WTC11 (cell line): ENCODE measurements around the gene NAA11. TPM values are rescaled to one million over a fixed set of nuclear protein-coding genes. Genes with fewer than 3 reads are reported as not detected.

Source experiments
- ATAC-seq: fragments of 200-7000 bp; cut with Tn5 transposase; 2 replicates; pipeline ENCODE4 v1.10.0; 2021; ENCODE audit warnings: mild to moderate bottlenecking, moderate library complexity
- CTCF ChIA-PET: fragments of 300-600 bp; sonication (Branson Sonifier 250); formaldehyde crosslinking; loops from one replicate; lab custom pipeline; 2021; ENCODE audit warnings: antibody characterized with exemption; lab: Charles Lee
- POLR2A ChIA-PET: fragments of 350-600 bp; sonication (Branson Sonifier 250); formaldehyde crosslinking; loops from one replicate; lab custom pipeline; 2021; ENCODE audit warnings: antibody characterized with exemption; lab: Charles Lee
- DNase-seq: peaks from one replicate; pipeline ENCODE4 v3.0.0; 2021; ENCODE audit warnings: low spot score
- H3K27ac Mint-ChIP-seq: 2 replicates; pipeline ENCODE4 v1.8.0; 2021; ENCODE audit warnings: mixed read lengths
- H3K27me3 Mint-ChIP-seq: 2 replicates; pipeline ENCODE4 v1.8.0; 2021; ENCODE audit warnings: low read depth, mild to moderate bottlenecking, moderate library complexity, mixed read lengths
- H3K36me3 Mint-ChIP-seq: 2 replicates; pipeline ENCODE4 v1.8.0; 2021; ENCODE audit warnings: mixed read lengths
- H3K4me1 Mint-ChIP-seq: 2 replicates; pipeline ENCODE4 v1.8.0; 2022; ENCODE audit warnings: mixed read lengths
- H3K4me3 Mint-ChIP-seq: 2 replicates; pipeline ENCODE4 v1.8.0; 2021; ENCODE audit warnings: mild to moderate bottlenecking, moderate library complexity, mixed read lengths
- H3K9me3 Mint-ChIP-seq: 2 replicates; pipeline ENCODE4 v1.8.0; 2021; ENCODE audit warnings: mixed read lengths
- ATF1 ChIP-seq: sonication (generic); formaldehyde crosslinking; IDR thresholded peaks from 2 replicates; pipeline ENCODE4 v1.8.1; 2023; ENCODE audit warnings: mild to moderate bottlenecking, moderate library complexity, missing genetic modification reagents
- CBFB ChIP-seq: sonication (generic); formaldehyde crosslinking; IDR thresholded peaks from 2 replicates; pipeline ENCODE4 v1.8.1; 2022; ENCODE audit warnings: mild to moderate bottlenecking, low read depth, missing genetic modification reagents
- EMX1 ChIP-seq: fragments of 250-450 bp; sonication (Bioruptor Pico); IDR thresholded peaks from 2 replicates; pipeline ENCODE4 v1.8.0; 2021; ENCODE audit warnings: mild to moderate bottlenecking
- FOXJ3 ChIP-seq: sonication (generic); formaldehyde crosslinking; IDR thresholded peaks from 2 replicates; pipeline ENCODE4 v1.9.0; 2021; ENCODE audit warnings: missing genetic modification reagents, mild to moderate bottlenecking, borderline replicate concordance
- MXD4 ChIP-seq: fragments of 250-450 bp; sonication (Bioruptor Pico); IDR thresholded peaks from 2 replicates; pipeline ENCODE4 v1.8.0; 2021; ENCODE audit warnings: mild to moderate bottlenecking, moderate library complexity, borderline replicate concordance
- MYBL2 ChIP-seq: sonication (generic); formaldehyde crosslinking; IDR thresholded peaks from 2 replicates; pipeline ENCODE4 v1.8.1; 2023; ENCODE audit warnings: mild to moderate bottlenecking, moderate library complexity, missing genetic modification reagents
- NR2C2 ChIP-seq: sonication (generic); formaldehyde crosslinking; IDR thresholded peaks from 2 replicates; pipeline ENCODE4 v1.8.0; 2022; ENCODE audit warnings: mild to moderate bottlenecking, missing genetic modification reagents
- RORB ChIP-seq: fragments of 250-450 bp; sonication (Bioruptor Pico); IDR thresholded peaks from 2 replicates; pipeline ENCODE4 v1.9.0; 2021; ENCODE audit warnings: mild to moderate bottlenecking
- SMAD4 ChIP-seq: sonication (generic); formaldehyde crosslinking; IDR thresholded peaks from 2 replicates; pipeline ENCODE4 v1.8.0; 2022; ENCODE audit warnings: mild to moderate bottlenecking, missing genetic modification reagents
- TEAD1 ChIP-seq: sonication (generic); formaldehyde crosslinking; IDR thresholded peaks from 2 replicates; pipeline ENCODE4 v1.8.0; 2022; ENCODE audit warnings: mild to moderate bottlenecking, missing genetic modification reagents
- ZNF138 ChIP-seq: sonication (generic); formaldehyde crosslinking; conservative IDR thresholded peaks from 2 replicates; pipeline ENCODE4 v1.8.1; 2022; ENCODE audit warnings: mild to moderate bottlenecking, moderate library complexity, missing genetic modification reagents
- ZNF263 ChIP-seq: sonication (generic); formaldehyde crosslinking; IDR thresholded peaks from 2 replicates; pipeline ENCODE4 v1.8.1; 2022; ENCODE audit warnings: low read depth, mild to moderate bottlenecking, moderate library complexity, missing genetic modification reagents
- total RNA-seq: library from RNA; stranded (reverse); gene quantifications from 3 replicates; pipeline ENCODE4 v1.2.3, GENCODE V29; 2021
- TF ChIP-seq, protein P1 (sequence below): fragments of 250-450 bp; sonication (Bioruptor Pico); IDR thresholded peaks from 2 replicates; pipeline ENCODE4 v1.9.0; 2021; ENCODE audit warnings: mild to moderate bottlenecking
- TF ChIP-seq, protein P2 (sequence below): sonication (generic); formaldehyde crosslinking; IDR thresholded peaks from 2 replicates; pipeline ENCODE4 v1.8.1; 2022; ENCODE audit warnings: low read depth, missing genetic modification reagents, borderline replicate concordance
- TF ChIP-seq, protein P3 (sequence below): fragments of 250-450 bp; sonication (Bioruptor Pico); IDR thresholded peaks from 2 replicates; pipeline ENCODE4 v1.9.0; 2021; ENCODE audit warnings: mild to moderate bottlenecking
- TF ChIP-seq, protein P4 (sequence below): fragments of 250-450 bp; sonication (Bioruptor Pico); IDR thresholded peaks from 2 replicates; pipeline ENCODE4 v2.1.2; 2022; ENCODE audit warnings: mild to moderate bottlenecking, moderate library complexity
- TF ChIP-seq, protein P5 (sequence below): fragments of 250-450 bp; sonication (Bioruptor Pico); IDR thresholded peaks from 2 replicates; pipeline ENCODE4 v1.9.0; 2021; ENCODE audit warnings: mild to moderate bottlenecking, borderline replicate concordance
- TF ChIP-seq, protein P6 (sequence below): sonication (generic); formaldehyde crosslinking; IDR thresholded peaks from 2 replicates; pipeline ENCODE4 v1.8.0; 2022; ENCODE audit warnings: mild to moderate bottlenecking, missing genetic modification reagents
- TF ChIP-seq, protein P7 (sequence below): sonication (generic); formaldehyde crosslinking; IDR thresholded peaks from 2 replicates; pipeline ENCODE4 v1.8.0; 2023; ENCODE audit warnings: missing genetic modification reagents

NAA11 gene
- total RNA-seq, 1 experiment from 2014 or later = not detected

DNA sequence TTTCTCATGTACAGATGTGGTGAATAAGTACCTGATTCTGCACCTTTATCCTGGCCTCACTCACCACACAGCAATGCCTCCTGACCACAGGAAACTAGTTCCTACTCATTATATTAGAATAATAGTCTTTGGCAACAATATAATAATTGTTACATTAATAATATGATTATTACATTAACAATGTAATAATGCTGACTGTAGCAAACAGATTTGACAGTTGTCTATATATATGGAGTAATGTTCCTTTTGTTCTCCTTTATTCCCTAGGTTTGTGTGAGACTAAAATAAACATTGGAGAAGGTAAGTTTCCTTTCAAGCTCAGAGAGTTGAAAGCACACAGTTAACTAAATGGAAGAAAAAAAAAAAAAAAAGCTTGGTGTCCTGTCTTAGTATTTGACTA, 40.6 kb upstream of the NAA11 start:
- ATAC-seq = no peak
- Mint-ChIP-seq H3K36me3 (no peaks in the 10 kb centered on the region), H3K4me1 (peaks cover 6% of the 10 kb centered on the region), H3K27ac (no peak overlapping the region), H3K27me3 (no peaks in the 10 kb centered on the region), H3K9me3 (0 out of 2 replicates have a peak, but pooled peaks cover 5% of the 10 kb centered on the region), H3K4me3 (no peak overlapping the region)
- TF ChIP-seq, protein P1, sequence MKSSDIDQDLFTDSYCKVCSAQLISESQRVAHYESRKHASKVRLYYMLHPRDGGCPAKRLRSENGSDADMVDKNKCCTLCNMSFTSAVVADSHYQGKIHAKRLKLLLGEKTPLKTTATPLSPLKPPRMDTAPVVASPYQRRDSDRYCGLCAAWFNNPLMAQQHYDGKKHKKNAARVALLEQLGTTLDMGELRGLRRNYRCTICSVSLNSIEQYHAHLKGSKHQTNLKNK = no peak
- TF ChIP-seq, protein P2, sequence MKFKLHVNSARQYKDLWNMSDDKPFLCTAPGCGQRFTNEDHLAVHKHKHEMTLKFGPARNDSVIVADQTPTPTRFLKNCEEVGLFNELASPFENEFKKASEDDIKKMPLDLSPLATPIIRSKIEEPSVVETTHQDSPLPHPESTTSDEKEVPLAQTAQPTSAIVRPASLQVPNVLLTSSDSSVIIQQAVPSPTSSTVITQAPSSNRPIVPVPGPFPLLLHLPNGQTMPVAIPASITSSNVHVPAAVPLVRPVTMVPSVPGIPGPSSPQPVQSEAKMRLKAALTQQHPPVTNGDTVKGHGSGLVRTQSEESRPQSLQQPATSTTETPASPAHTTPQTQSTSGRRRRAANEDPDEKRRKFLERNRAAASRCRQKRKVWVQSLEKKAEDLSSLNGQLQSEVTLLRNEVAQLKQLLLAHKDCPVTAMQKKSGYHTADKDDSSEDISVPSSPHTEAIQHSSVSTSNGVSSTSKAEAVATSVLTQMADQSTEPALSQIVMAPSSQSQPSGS (CRISPR knock-in tag) = no peak
- no peak for TF ChIP-seq MYBL2 (CRISPR knock-in tag)
- no peak for TF ChIP-seq NR2C2 (CRISPR knock-in tag)
- no peak for TF ChIP-seq RORB (CRISPR knock-in tag)
- ChIA-PET CTCF (no interaction called here), POLR2A (no interaction called here)
- no peak for DNase-seq

DNA sequence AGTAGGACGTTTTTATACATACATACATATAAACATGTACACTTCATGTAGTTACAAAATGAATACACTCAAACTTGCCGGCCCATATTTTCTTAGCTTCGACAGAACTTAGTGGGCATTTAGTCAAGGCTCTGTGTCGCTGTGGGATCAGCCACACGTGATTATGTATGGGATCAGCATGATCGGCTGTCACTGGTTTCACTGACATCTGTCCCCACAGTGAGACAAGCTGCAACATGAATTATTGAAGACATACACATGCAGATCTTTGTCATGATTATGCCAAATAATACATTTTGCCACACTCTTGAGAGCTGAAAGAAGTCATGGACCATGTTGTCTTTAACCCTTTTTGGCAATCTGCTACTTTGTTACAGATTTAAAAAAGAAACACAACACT, 38.2 kb upstream of the NAA11 start:
- CTCF ChIA-PET = no interaction called here

DNA sequence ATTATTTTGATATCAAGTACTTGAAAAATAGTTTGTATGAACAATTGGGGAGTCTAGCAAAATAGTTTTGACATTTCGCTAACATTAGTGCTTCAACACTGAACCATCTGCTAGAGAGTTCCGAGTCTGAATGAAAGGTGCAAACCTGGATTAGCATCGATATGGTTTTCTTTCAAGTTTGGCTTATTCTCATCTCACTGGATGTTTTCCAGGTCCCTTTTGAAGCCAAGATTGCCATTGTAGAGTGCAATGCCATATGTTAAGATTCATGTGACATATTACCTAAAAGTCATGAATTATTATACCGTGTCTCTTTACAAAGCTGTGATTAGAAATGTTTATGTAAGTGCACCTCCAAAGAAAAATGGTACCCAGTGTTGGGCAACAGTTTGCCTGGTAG, 36.8 kb upstream of the NAA11 start:
- no peak for ATAC-seq
- Mint-ChIP-seq H3K27ac (no peak overlapping the region), H3K36me3 (no peaks in the 10 kb centered on the region), H3K4me3 (no peak overlapping the region), H3K9me3 (no peaks in the 10 kb centered on the region), H3K4me1 (peaks cover 6% of the 10 kb centered on the region), H3K27me3 (no peaks in the 10 kb centered on the region)
- CTCF ChIA-PET = no interaction called here
- POLR2A ChIA-PET = no interaction called here
- no peak for DNase-seq
- TF ChIP-seq NR2C2 (CRISPR knock-in tag) (no peak), ZNF138 (CRISPR knock-in tag) (no peak), EMX1 (CRISPR knock-in tag) (no peak), MXD4 (CRISPR knock-in tag) (no peak), TEAD1 (no peak), SMAD4 (CRISPR knock-in tag) (no peak), FOXJ3 (CRISPR knock-in tag) (no peak), CBFB (CRISPR knock-in tag) (no peak)
- TF ChIP-seq, protein P3, sequence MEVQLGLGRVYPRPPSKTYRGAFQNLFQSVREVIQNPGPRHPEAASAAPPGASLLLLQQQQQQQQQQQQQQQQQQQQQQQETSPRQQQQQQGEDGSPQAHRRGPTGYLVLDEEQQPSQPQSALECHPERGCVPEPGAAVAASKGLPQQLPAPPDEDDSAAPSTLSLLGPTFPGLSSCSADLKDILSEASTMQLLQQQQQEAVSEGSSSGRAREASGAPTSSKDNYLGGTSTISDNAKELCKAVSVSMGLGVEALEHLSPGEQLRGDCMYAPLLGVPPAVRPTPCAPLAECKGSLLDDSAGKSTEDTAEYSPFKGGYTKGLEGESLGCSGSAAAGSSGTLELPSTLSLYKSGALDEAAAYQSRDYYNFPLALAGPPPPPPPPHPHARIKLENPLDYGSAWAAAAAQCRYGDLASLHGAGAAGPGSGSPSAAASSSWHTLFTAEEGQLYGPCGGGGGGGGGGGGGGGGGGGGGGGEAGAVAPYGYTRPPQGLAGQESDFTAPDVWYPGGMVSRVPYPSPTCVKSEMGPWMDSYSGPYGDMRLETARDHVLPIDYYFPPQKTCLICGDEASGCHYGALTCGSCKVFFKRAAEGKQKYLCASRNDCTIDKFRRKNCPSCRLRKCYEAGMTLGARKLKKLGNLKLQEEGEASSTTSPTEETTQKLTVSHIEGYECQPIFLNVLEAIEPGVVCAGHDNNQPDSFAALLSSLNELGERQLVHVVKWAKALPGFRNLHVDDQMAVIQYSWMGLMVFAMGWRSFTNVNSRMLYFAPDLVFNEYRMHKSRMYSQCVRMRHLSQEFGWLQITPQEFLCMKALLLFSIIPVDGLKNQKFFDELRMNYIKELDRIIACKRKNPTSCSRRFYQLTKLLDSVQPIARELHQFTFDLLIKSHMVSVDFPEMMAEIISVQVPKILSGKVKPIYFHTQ (CRISPR knock-in tag) = no peak
- TF ChIP-seq, protein P4, sequence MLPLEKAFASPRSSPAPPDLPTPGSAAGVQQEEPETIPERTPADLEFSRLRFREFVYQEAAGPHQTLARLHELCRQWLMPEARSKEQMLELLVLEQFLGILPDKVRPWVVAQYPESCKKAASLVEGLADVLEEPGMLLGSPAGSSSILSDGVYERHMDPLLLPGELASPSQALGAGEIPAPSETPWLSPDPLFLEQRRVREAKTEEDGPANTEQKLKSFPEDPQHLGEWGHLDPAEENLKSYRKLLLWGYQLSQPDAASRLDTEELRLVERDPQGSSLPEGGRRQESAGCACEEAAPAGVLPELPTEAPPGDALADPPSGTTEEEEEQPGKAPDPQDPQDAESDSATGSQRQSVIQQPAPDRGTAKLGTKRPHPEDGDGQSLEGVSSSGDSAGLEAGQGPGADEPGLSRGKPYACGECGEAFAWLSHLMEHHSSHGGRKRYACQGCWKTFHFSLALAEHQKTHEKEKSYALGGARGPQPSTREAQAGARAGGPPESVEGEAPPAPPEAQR (CRISPR knock-in tag) = no peak
- TF ChIP-seq, protein P5, sequence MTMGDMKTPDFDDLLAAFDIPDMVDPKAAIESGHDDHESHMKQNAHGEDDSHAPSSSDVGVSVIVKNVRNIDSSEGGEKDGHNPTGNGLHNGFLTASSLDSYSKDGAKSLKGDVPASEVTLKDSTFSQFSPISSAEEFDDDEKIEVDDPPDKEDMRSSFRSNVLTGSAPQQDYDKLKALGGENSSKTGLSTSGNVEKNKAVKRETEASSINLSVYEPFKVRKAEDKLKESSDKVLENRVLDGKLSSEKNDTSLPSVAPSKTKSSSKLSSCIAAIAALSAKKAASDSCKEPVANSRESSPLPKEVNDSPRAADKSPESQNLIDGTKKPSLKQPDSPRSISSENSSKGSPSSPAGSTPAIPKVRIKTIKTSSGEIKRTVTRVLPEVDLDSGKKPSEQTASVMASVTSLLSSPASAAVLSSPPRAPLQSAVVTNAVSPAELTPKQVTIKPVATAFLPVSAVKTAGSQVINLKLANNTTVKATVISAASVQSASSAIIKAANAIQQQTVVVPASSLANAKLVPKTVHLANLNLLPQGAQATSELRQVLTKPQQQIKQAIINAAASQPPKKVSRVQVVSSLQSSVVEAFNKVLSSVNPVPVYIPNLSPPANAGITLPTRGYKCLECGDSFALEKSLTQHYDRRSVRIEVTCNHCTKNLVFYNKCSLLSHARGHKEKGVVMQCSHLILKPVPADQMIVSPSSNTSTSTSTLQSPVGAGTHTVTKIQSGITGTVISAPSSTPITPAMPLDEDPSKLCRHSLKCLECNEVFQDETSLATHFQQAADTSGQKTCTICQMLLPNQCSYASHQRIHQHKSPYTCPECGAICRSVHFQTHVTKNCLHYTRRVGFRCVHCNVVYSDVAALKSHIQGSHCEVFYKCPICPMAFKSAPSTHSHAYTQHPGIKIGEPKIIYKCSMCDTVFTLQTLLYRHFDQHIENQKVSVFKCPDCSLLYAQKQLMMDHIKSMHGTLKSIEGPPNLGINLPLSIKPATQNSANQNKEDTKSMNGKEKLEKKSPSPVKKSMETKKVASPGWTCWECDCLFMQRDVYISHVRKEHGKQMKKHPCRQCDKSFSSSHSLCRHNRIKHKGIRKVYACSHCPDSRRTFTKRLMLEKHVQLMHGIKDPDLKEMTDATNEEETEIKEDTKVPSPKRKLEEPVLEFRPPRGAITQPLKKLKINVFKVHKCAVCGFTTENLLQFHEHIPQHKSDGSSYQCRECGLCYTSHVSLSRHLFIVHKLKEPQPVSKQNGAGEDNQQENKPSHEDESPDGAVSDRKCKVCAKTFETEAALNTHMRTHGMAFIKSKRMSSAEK = no peak
- TF ChIP-seq, protein P6, sequence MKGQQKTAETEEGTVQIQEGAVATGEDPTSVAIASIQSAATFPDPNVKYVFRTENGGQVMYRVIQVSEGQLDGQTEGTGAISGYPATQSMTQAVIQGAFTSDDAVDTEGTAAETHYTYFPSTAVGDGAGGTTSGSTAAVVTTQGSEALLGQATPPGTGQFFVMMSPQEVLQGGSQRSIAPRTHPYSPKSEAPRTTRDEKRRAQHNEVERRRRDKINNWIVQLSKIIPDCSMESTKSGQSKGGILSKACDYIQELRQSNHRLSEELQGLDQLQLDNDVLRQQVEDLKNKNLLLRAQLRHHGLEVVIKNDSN (CRISPR knock-in tag) = no peak
- TF ChIP-seq, protein P7, sequence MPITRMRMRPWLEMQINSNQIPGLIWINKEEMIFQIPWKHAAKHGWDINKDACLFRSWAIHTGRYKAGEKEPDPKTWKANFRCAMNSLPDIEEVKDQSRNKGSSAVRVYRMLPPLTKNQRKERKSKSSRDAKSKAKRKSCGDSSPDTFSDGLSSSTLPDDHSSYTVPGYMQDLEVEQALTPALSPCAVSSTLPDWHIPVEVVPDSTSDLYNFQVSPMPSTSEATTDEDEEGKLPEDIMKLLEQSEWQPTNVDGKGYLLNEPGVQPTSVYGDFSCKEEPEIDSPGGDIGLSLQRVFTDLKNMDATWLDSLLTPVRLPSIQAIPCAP (CRISPR knock-in tag) = no peak

More for the DNA sequence above, 38.2 kb upstream of the NAA11 start:
- no peak overlapping the region for H3K27ac Mint-ChIP-seq
- no peaks in the 10 kb centered on the region for H3K27me3 Mint-ChIP-seq
- DNase-seq = no peak
- H3K4me1 Mint-ChIP-seq = peaks cover 6% of the 10 kb centered on the region
- no peaks in the 10 kb centered on the region for H3K9me3 Mint-ChIP-seq
- no peak for TF ChIP-seq ATF1 (CRISPR knock-in tag)
- TF ChIP-seq ZNF263 (CRISPR knock-in tag) = no peak
- no peak for TF ChIP-seq ZNF138 (CRISPR knock-in tag)
- ATAC-seq = no peak
- H3K36me3 Mint-ChIP-seq = no peaks in the 10 kb centered on the region
- POLR2A ChIA-PET = no interaction called here
- no peak overlapping the region for H3K4me3 Mint-ChIP-seq
